Measurements from ENCODE around the gene RNF207.
A peak's percentile ranks its signal among the peaks of the same experiment; 100 is the strongest.

RNF207 gene

GRCh38 chr1:6205849-6206519 is at the start of gene RNF207:
Gene RNF207 (plus strand): TSS chr1:6206119. CDS start chr1:6206536, 417 bp downstream.
- DNase-seq, result no peak

- no peak for DNase-seq
Measured at GRCh38 chr1:6157132-6157527, 48.8 kb upstream of the RNF207 start.

- DNase-seq, result peak; percentile 32
Measured at GRCh38 chr1:6157528-6158174, 48.3 kb upstream of the RNF207 start.

- no peak for DNase-seq
Measured at GRCh38 chr1:6158181-6158580, 47.7 kb upstream of the RNF207 start.

GRCh38 chr1:6162341-6162740 is 43.6 kb upstream of the RNF207 start:
- no peak for DNase-seq

GRCh38 chr1:6162773-6163172 is 43.1 kb upstream of the RNF207 start:
- no peak for DNase-seq

GRCh38 chr1:6163191-6163972 is 42.5 kb upstream of the RNF207 start:
- DNase-seq, result no peak

GRCh38 chr1:6163973-6164617 is 41.8 kb upstream of the RNF207 start:
- no peak for DNase-seq

- DNase-seq, result no peak
Measured at GRCh38 chr1:6165027-6165426, 40.9 kb upstream of the RNF207 start.

- DNase-seq, result no peak
Measured at GRCh38 chr1:6165441-6165985, 40.4 kb upstream of the RNF207 start.

- no peak for DNase-seq
Measured at GRCh38 chr1:6166221-6166620, 39.7 kb upstream of the RNF207 start.

GRCh38 chr1:6166655-6167390 is 39.1 kb upstream of the RNF207 start:
- DNase-seq, result no peak

GRCh38 chr1:6167391-6168303 is 38.3 kb upstream of the RNF207 start:
- no peak for DNase-seq

GRCh38 chr1:6168947-6169586 is 36.9 kb upstream of the RNF207 start:
- no peak for DNase-seq

- no peak for DNase-seq
Measured at GRCh38 chr1:6170116-6170741, 35.7 kb upstream of the RNF207 start.

GRCh38 chr1:6170742-6171201 is 35.1 kb upstream of the RNF207 start:
- no peak for DNase-seq

- peak; percentile 13 for DNase-seq
Measured at GRCh38 chr1:6171548-6172124, 34.3 kb upstream of the RNF207 start.

- DNase-seq, result no peak
Measured at GRCh38 chr1:6172549-6172948, 33.4 kb upstream of the RNF207 start.

GRCh38 chr1:6174621-6175410 is 31.1 kb upstream of the RNF207 start:
- no peak for DNase-seq
